ENCODE data around the gene SLFN5.

DNA sequence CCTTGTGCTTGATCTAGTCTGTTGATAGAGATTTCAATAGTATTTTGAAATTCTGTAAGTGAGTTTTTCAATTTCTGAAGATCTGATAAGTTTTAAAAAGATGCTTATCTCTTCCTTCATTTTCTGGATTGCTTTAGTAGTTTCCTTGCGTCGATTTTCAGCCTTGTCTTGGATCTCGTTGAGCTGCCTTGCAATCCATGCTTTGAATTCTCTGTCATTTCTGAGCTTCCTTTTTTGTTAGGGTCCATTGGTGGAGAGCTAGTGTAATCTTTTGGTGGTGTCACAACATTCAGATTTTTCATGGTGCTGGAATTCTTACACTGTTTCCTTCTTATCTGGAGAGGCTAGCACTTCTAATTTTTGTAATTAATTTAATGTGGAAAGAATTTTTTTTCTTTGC, 69.5 kb downstream of the SLFN5 start:
- no peak for TF ChIP-seq NFE2L2 (IDR thresholded peaks at IDR 0.05; ENCODE audit: low read depth, low read length)
- TF ChIP-seq RAD21 (IDR thresholded peaks at IDR 0.05; ENCODE audit: low read length) = no peak
- no peak for TF ChIP-seq FOS (IDR thresholded peaks at IDR 0.05; ENCODE audit: low read depth, low read length)
- no peak for TF ChIP-seq CTCF (conservative IDR thresholded peaks at IDR 0.05; ENCODE audit: low read depth, low read length)
- TF ChIP-seq CEBPB (IDR thresholded peaks at IDR 0.05; ENCODE audit: low read depth, low read length) = no peak
- no peak for TF ChIP-seq POLR2A (IDR thresholded peaks at IDR 0.05; ENCODE audit: low read depth, low read length)
- TF ChIP-seq MXI1 (IDR thresholded peaks at IDR 0.05; ENCODE audit: borderline replicate concordance, low read depth, low read length) = no peak
- TF ChIP-seq, protein P1, sequence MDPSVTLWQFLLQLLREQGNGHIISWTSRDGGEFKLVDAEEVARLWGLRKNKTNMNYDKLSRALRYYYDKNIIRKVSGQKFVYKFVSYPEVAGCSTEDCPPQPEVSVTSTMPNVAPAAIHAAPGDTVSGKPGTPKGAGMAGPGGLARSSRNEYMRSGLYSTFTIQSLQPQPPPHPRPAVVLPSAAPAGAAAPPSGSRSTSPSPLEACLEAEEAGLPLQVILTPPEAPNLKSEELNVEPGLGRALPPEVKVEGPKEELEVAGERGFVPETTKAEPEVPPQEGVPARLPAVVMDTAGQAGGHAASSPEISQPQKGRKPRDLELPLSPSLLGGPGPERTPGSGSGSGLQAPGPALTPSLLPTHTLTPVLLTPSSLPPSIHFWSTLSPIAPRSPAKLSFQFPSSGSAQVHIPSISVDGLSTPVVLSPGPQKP (IDR thresholded peaks at IDR 0.05; ENCODE audit: borderline replicate concordance, low read depth, low read length) = no peak
- TF ChIP-seq MAFK (IDR thresholded peaks at IDR 0.05; ENCODE audit: low read depth, low read length) = no peak
- TF ChIP-seq RFX5 (IDR thresholded peaks at IDR 0.05; ENCODE audit: low read depth, low read length) = no peak
